Measurements from ENCODE around the gene PLCB1. TPM values are rescaled to one million over a fixed set of nuclear protein-coding genes. Genes with fewer than 3 reads are reported as not detected.

The PLCB1 gene
- total RNA-seq, 1 experiment from 2014 or later, result 6.0 TPM

DNA sequence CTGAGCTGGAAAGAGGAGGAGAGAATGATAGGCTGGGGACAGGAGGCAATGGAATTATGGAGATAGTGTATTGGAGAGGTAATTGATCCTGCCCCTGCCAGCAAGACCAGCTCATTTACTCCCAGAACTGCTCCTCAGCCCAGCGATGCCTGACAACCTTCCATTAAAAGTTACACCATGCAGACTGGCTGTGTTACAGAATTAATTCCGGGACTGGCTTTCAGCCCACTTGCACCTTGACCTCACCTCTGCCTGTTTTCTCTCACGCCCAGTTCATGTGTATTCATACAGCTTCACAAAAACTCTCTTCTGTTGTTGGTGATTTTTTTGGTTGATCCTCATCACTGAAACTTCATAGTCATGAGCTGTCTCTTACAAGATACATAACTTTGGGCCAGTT, 207.3 kb downstream of the PLCB1 start:
- TF ChIP-seq, protein P1, sequence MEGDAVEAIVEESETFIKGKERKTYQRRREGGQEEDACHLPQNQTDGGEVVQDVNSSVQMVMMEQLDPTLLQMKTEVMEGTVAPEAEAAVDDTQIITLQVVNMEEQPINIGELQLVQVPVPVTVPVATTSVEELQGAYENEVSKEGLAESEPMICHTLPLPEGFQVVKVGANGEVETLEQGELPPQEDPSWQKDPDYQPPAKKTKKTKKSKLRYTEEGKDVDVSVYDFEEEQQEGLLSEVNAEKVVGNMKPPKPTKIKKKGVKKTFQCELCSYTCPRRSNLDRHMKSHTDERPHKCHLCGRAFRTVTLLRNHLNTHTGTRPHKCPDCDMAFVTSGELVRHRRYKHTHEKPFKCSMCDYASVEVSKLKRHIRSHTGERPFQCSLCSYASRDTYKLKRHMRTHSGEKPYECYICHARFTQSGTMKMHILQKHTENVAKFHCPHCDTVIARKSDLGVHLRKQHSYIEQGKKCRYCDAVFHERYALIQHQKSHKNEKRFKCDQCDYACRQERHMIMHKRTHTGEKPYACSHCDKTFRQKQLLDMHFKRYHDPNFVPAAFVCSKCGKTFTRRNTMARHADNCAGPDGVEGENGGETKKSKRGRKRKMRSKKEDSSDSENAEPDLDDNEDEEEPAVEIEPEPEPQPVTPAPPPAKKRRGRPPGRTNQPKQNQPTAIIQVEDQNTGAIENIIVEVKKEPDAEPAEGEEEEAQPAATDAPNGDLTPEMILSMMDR (IDR thresholded peaks at IDR 0.05; ENCODE audit: unreplicated experiment), result no peak
- CTCF ChIA-PET, result no interaction called here
- Mint-ChIP-seq H3K36me3 (ENCODE audit: insufficient read depth, unreplicated experiment) (no peaks in the 10 kb centered on the region), H3K9me3 (ENCODE audit: low read depth, unreplicated experiment) (no peaks in the 10 kb centered on the region), H3K27me3 (ENCODE audit: unreplicated experiment) (no peaks in the 10 kb centered on the region), H3K4me1 (ENCODE audit: low read depth, unreplicated experiment) (no peaks in the 10 kb centered on the region), H3K27ac (ENCODE audit: unreplicated experiment) (no peak overlapping the region), H3K4me3 (ENCODE audit: low read depth, unreplicated experiment) (no peak overlapping the region)
- no TSS peak for BruUV-seq (replicated peaks)
- intact Hi-C loops (cut with micrococcal nuclease; ENCODE audit: unreplicated experiment), result no loop called here
- DNase-seq, result no peak

DNA sequence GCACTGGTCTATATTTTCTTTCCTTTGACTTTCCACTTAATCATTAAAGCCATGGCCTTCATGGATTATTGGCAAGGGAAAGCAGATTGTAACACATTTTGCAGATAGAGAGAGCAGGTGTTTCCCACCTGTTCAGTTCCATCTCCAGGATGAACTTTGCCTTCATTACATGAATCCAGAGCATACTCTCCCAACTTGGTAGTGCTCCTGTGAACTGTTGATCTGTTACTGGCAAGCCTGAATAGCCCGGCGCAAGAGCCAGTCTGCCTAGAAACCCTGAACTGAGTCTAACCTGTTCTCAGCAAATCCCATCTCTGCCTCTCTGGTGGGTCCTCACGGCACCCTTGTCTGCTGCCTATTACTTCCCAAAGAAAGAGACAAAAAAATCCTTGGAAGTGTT, 210.3 kb downstream of the PLCB1 start:
- Mint-ChIP-seq H3K4me3 (ENCODE audit: low read depth, unreplicated experiment) (no peak overlapping the region), H3K27ac (ENCODE audit: unreplicated experiment) (no peak overlapping the region), H3K9me3 (ENCODE audit: low read depth, unreplicated experiment) (no peaks in the 10 kb centered on the region), H3K27me3 (ENCODE audit: unreplicated experiment) (no peaks in the 10 kb centered on the region), H3K4me1 (ENCODE audit: low read depth, unreplicated experiment) (no peaks in the 10 kb centered on the region), H3K36me3 (ENCODE audit: insufficient read depth, unreplicated experiment) (no peaks in the 10 kb centered on the region)
- no TSS peak for BruUV-seq (replicated peaks)
- TF ChIP-seq, protein P1 (IDR thresholded peaks at IDR 0.05; ENCODE audit: unreplicated experiment), result no peak
- intact Hi-C loops (cut with micrococcal nuclease; ENCODE audit: unreplicated experiment), result no loop called here
- no peak for DNase-seq
- CTCF ChIA-PET, result no interaction called here

DNA sequence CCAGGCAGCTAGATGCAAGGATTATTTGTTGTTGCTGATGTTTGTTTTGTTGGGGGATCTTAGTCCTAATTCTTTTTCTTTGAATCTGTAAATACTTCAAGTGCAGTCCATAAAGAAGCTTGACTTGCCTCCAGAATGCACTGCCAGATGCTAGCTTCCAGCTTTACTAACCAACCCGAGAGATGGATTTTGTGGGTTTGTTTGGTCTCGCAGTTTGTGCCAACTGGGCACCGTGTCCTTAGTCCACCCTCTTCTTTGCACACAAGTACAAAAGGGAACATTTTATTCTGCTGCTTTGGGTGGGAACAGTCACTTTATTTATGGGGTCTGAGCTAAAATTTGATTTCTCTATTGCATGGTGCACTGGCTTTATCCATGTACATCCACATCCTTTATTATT, 212.0 kb downstream of the PLCB1 start:
- CTCF ChIA-PET, result no interaction called here
- Mint-ChIP-seq H3K27ac (ENCODE audit: unreplicated experiment) (no peak overlapping the region), H3K36me3 (ENCODE audit: insufficient read depth, unreplicated experiment) (no peaks in the 10 kb centered on the region), H3K4me1 (ENCODE audit: low read depth, unreplicated experiment) (no peaks in the 10 kb centered on the region), H3K4me3 (ENCODE audit: low read depth, unreplicated experiment) (no peak overlapping the region), H3K9me3 (ENCODE audit: low read depth, unreplicated experiment) (no peaks in the 10 kb centered on the region), H3K27me3 (ENCODE audit: unreplicated experiment) (no peaks in the 10 kb centered on the region)
- BruUV-seq (replicated peaks), result no TSS peak
- TF ChIP-seq, protein P1 (IDR thresholded peaks at IDR 0.05; ENCODE audit: unreplicated experiment), result no peak
- DNase-seq, result no peak
- intact Hi-C loops (cut with micrococcal nuclease; ENCODE audit: unreplicated experiment), result no loop called here

- intact Hi-C loops (cut with micrococcal nuclease; ENCODE audit: unreplicated experiment), result no loop called here
- no peak for DNase-seq
- Mint-ChIP-seq H3K4me3 (ENCODE audit: low read depth, unreplicated experiment) (no peak overlapping the region), H3K4me1 (ENCODE audit: low read depth, unreplicated experiment) (no peaks in the 10 kb centered on the region), H3K36me3 (ENCODE audit: insufficient read depth, unreplicated experiment) (no peaks in the 10 kb centered on the region), H3K9me3 (ENCODE audit: low read depth, unreplicated experiment) (no peaks in the 10 kb centered on the region), H3K27ac (ENCODE audit: unreplicated experiment) (no peak overlapping the region), H3K27me3 (ENCODE audit: unreplicated experiment) (no peaks in the 10 kb centered on the region)
- BruUV-seq (replicated peaks), result no TSS peak
- CTCF ChIA-PET, result no interaction called here
- TF ChIP-seq, protein P1 (IDR thresholded peaks at IDR 0.05; ENCODE audit: unreplicated experiment), result no peak
Observed at GRCh38 chr20:8344631-8345030, 212.6 kb downstream of the PLCB1 start.

Measured in Calu3 (cell line).